Dermis microvascular lymphatic vessel endothelial cell (primary cell): ENCODE data around the gene MED31. TPM values are rescaled to one million over a fixed set of nuclear protein-coding genes. Genes with fewer than 3 reads are reported as not detected.
A peak's percentile ranks its signal among the peaks of the same experiment; 100 is the strongest.
"Not testable (repeated sequence)": the region's sequence is repeated elsewhere in the genome, so short reads cannot be mapped to it uniquely, and the experiment has no call there.

ENCODE experiments used
- DNase-seq, 2 donors: peaks; one replicate each; pipeline versions ENCODE4 v3.0.0 to v3.0.0-alpha.2; 2010; ENCODE audit warnings: low read depth in 2 of 2
- total RNA-seq: library from RNA; depleted of rRNA; stranded (reverse); fragments of >200 nt; gene quantifications from 2 replicates; pipeline ENCODE4 v1.2.1, GENCODE V29; 2014

Gene MED31
- total RNA-seq, 1 donor from 2014 or later, result 8.5 TPM

DNA sequence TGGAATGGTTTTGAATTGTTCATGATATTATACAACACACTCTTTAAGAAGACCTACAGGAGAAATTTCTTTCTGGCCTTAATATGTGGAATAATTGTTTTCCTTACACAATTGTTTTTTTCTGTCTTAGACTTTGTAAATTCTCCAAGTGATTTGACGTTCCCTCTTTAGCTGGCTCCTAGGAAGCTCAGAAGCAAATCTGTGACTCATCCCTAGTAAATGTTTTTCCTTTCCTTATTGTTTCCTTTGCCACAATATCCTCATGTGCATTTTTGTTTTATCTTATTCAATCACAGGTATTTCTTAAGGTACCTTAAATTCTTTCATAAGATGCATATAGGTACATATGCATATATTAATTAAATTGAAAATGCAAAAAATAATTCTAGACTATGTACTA, 24.4 kb downstream of the MED31 start:
- peak in 1 of 2 donors; percentile 12 for DNase-seq

- no peak for DNase-seq
These were observed 24.8 kb downstream of the MED31 start for GRCh38 chr17:6626616-6627015.

DNA sequence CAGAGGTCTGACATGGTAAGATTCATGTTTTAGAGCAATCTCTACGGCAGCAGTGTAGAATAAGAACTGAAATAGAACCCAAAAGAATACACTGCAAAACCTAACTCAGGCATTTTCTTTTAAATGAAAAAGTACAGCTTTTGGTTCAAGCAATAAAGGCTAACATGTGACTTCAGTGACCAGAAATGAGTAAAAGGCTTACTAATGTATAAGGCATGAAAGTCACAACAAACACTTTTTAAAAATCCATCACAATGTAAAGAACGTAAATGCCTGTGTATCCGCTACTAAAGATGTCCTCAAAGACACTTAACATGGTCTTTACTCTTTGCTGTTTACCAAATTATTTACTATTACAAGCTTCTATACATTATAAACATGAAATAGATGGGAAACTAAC, 27.5 kb downstream of the MED31 start:
- DNase-seq, result no peak

- DNase-seq, result no peak
These were observed 40.2 kb downstream of the MED31 start for GRCh38 chr17:6611231-6611630.

GRCh38 chr17:6610011-6610410, 41.4 kb downstream of the MED31 start:
- no peak for DNase-seq

GRCh38 chr17:6608321-6608720, 43.1 kb downstream of the MED31 start:
- no peak for DNase-seq

- no peak for DNase-seq
These were observed 46.3 kb downstream of the MED31 start for GRCh38 chr17:6605142-6605541.

GRCh38 chr17:6603744-6604325, 47.6 kb downstream of the MED31 start:
- DNase-seq, result no peak

DNA sequence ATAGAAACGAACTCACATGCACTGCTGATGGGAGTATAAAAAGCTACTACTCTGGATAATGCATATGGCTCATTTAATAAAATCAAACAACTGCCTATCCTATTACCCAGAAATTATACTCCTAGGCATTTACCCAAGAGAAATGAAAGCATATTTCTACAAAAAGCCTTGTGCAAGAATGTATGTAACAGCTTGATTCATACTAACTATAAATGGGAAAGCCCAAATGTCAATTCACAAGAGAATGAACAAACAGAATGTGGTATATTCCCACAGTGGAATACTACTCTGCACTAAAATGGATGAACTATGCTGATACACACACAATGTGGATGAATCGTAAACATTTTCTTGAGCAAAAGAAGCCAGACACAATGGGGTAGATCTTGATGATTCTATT, 49.3 kb downstream of the MED31 start:
- DNase-seq, result no peak

- DNase-seq, result peak in 1 of 2 donors; percentile 71
These were observed 52.0 kb downstream of the MED31 start for GRCh38 chr17:6599364-6599763.

GRCh38 chr17:6597727-6598126, 53.7 kb downstream of the MED31 start:
- DNase-seq, result no peak

DNA sequence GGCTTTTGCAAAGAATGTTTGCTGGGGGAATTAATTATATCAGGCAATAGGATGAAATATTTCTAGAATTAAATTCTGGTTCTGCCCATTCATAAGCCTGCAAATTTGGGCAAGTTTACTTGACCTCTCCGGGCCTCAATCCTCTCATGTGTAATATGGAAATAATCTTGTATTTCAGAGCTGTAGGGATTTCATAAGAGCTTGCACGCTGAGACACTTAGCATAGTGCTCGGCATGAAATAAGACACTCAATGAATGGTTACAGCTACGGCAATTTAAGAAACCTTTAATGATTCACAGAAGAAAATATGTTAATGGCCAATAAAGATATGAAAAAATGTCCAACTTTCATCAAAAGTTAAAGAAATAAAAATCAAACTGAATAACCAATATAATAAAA, 54.5 kb downstream of the MED31 start:
- DNase-seq, result no peak

GRCh38 chr17:6596511-6596910, 54.9 kb downstream of the MED31 start:
- no peak for DNase-seq

DNA sequence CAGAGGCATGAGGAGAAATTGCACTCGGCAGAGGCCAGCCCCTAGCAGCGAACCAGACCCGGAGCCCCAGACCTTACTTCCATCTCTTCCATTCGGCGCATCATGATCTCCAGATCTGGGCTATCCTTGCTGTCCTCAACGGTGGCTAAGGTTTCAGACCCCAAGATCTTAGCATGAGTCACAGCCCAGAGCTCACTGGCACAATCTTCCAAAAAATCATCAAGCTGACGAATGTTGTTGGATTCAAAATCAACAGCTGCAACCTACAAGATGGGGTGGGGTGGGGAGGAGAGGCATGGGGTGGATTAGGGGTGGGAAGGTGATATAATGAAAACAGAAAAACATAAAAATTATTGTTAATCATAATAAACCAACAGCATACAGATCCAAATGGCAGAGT, 55.3 kb downstream of the MED31 start:
- no peak for DNase-seq

- DNase-seq, result not testable (repeated sequence)
These were observed 58.0 kb downstream of the MED31 start for GRCh38 chr17:6593371-6593770.

Other genes starting within 250 kb of the MED31 start
- gene AIPL1, start 216.5 kb downstream of the MED31 start, total RNA-seq, result not detected in 2 replicates
- gene PIMREG, start 207.2 kb downstream of the MED31 start, total RNA-seq, result 8.2 and 21.7 TPM in 2 replicates
- 0.13 and 0.26 TPM in 2 replicates for gene PITPNM3, start 95.0 kb downstream of the MED31 start, total RNA-seq
- gene KIAA0753, start 10.9 kb downstream of the MED31 start, total RNA-seq, result 7.2 and 8.2 TPM in 2 replicates
- gene TXNDC17, start 10.5 kb downstream of the MED31 start, total RNA-seq, result 74.2 and 85.4 TPM in 2 replicates
- 0.13 and 0.63 TPM in 2 replicates for gene C17orf100, start 157 bp upstream of the MED31 start, total RNA-seq
- 0.26 and 0.38 TPM in 2 replicates for gene SLC13A5, start 61.8 kb upstream of the MED31 start, total RNA-seq
- gene XAF1, start 104.4 kb upstream of the MED31 start, total RNA-seq, result 1.5 and 4.7 TPM in 2 replicates
- 11.6 and 34.6 TPM in 2 replicates for gene FBXO39, start 124.6 kb upstream of the MED31 start, total RNA-seq
- not detected in 2 replicates for gene TEKT1, start 180.1 kb upstream of the MED31 start, total RNA-seq